Measurements from ENCODE around the gene CFAP61.
"Not testable (repeated sequence)": the region's sequence is repeated elsewhere in the genome, so short reads cannot be mapped to it uniquely, and the experiment has no call there.

Gene CFAP61

GRCh38 chr20:20052074-20052970 lies at the start of gene CFAP61, which contains the start of gene CRNKL1:
CFAP61 (plus strand) TSS chr20:20052532; CDS start chr20:20056654, 4,122 bp downstream.
CRNKL1 (minus strand) TSS chr20:20052466; CDS start chr20:20052342, 124 bp downstream.
- peak; percentile 95 for FAIRE-seq
- DNase-seq (ENCODE audit: insufficient read length, low spot score), result peak; percentile 90

- FAIRE-seq (no peak), DNase-seq (ENCODE audit: insufficient read length, low spot score) (no peak)
Measured at GRCh38 chr20:20003031-20003954, 49.0 kb upstream of the CFAP61 start.

- DNase-seq (ENCODE audit: insufficient read length, low spot score); FAIRE-seq: not testable (repeated sequence)
Measured at GRCh38 chr20:20003955-20004322, 48.4 kb upstream of the CFAP61 start.

GRCh38 chr20:20005342-20005741 lies 47.0 kb upstream of the CFAP61 start:
- DNase-seq (ENCODE audit: insufficient read length, low spot score) (no peak), FAIRE-seq (no peak)

- no peak for FAIRE-seq
- DNase-seq (ENCODE audit: insufficient read length, low spot score), result no peak
Measured at GRCh38 chr20:20009784-20010253, 42.5 kb upstream of the CFAP61 start.

- peak; percentile 20 for DNase-seq (ENCODE audit: insufficient read length, low spot score)
- FAIRE-seq, result no peak
Measured at GRCh38 chr20:20010639-20011500, 41.5 kb upstream of the CFAP61 start.

- FAIRE-seq (no peak), DNase-seq (ENCODE audit: insufficient read length, low spot score) (no peak)
Measured at GRCh38 chr20:20012541-20012940, 39.8 kb upstream of the CFAP61 start.

GRCh38 chr20:20014659-20015058 lies 37.7 kb upstream of the CFAP61 start:
- no peak for FAIRE-seq
- DNase-seq (ENCODE audit: insufficient read length, low spot score), result no peak

GRCh38 chr20:20017001-20017843 lies 35.1 kb upstream of the CFAP61 start, which contains the start of gene NAA20:
NAA20 (plus strand) TSS chr20:20017362; CDS start chr20:20017397, 35 bp downstream.
- DNase-seq (ENCODE audit: insufficient read length, low spot score) (peak; percentile 95), FAIRE-seq (peak; percentile 74)

GRCh38 chr20:20017844-20018185 lies 34.5 kb upstream of the CFAP61 start:
- peak; percentile 25 for DNase-seq (ENCODE audit: insufficient read length, low spot score)
- FAIRE-seq, result no peak

GRCh38 chr20:20018366-20018765 lies 34.0 kb upstream of the CFAP61 start:
- FAIRE-seq (no peak), DNase-seq (ENCODE audit: insufficient read length, low spot score) (no peak)

GRCh38 chr20:20019123-20019522 lies 33.2 kb upstream of the CFAP61 start:
- DNase-seq (ENCODE audit: insufficient read length, low spot score), result no peak
- FAIRE-seq, result no peak

- no peak for DNase-seq (ENCODE audit: insufficient read length, low spot score)
- FAIRE-seq, result no peak
Measured at GRCh38 chr20:20020908-20021307, 31.4 kb upstream of the CFAP61 start.

- no peak for FAIRE-seq
- DNase-seq (ENCODE audit: insufficient read length, low spot score), result no peak
Measured at GRCh38 chr20:20021835-20022234, 30.5 kb upstream of the CFAP61 start.

GRCh38 chr20:20022498-20022897 lies 29.8 kb upstream of the CFAP61 start:
- DNase-seq (ENCODE audit: insufficient read length, low spot score) (no peak), FAIRE-seq (no peak)

- no peak for DNase-seq (ENCODE audit: insufficient read length, low spot score)
- FAIRE-seq, result no peak
Measured at GRCh38 chr20:20023395-20023794, 28.9 kb upstream of the CFAP61 start.

GRCh38 chr20:20024942-20025341 lies 27.4 kb upstream of the CFAP61 start:
- FAIRE-seq (no peak), DNase-seq (ENCODE audit: insufficient read length, low spot score) (no peak)

- FAIRE-seq (no peak), DNase-seq (ENCODE audit: insufficient read length, low spot score) (no peak)
Measured at GRCh38 chr20:20027284-20027683, 25.0 kb upstream of the CFAP61 start.

GRCh38 chr20:20031790-20032189 lies 20.5 kb upstream of the CFAP61 start:
- FAIRE-seq (no peak), DNase-seq (ENCODE audit: insufficient read length, low spot score) (no peak)
